Measurements from ENCODE around the gene HNF1A. TPM values are rescaled to one million over a fixed set of nuclear protein-coding genes. Genes with fewer than 3 reads are reported as not detected.

Gene HNF1A
- polyA plus RNA-seq, 3 donors = 0.03 TPM; not detected in 2

- no peak overlapping the region for H3K4me3 ChIP-seq (replicated peaks in 1 of 3; ENCODE audit: low read depth in 2 of 3, low read length in 3 of 3)
- no peak overlapping the region for H3K4me3 Mint-ChIP-seq
- H3K27ac ChIP-seq (ENCODE audit: low read depth in 1 of 2, low read length in 2 of 2) = no peak overlapping the region
- H3K9me3 Mint-ChIP-seq = peaks cover 2 to 13% (median 9%) of the 10 kb centered on the region in 7 donors
- WGBS (ENCODE audit: insufficient coverage) = 87% methylated on average over 4 of the region's 6 CpGs
- H3K27me3 ChIP-seq (ENCODE audit: control insufficient read depth in 2 of 2, insufficient read depth in 2 of 2, low read length in 2 of 2) = no peaks in the 10 kb centered on the region
- no peak overlapping the region for H3K27ac Mint-ChIP-seq
- H3K27me3 Mint-ChIP-seq (ENCODE audit: low read depth in 3 of 3) = peaks cover 0 to 6% (median 0%) of the 10 kb centered on the region in 3 donors
- H3K79me2 ChIP-seq (ENCODE audit: insufficient read depth, low read length) = no peaks in the 10 kb centered on the region
- no peak for TF ChIP-seq CTCF (IDR thresholded peaks at IDR 0.05)
- H3K36me3 ChIP-seq (replicated peaks in 1 of 2; ENCODE audit: control insufficient read depth in 1 of 2, insufficient read depth in 2 of 2, low read length in 2 of 2) = peaks cover 0 to 24% of the 10 kb centered on the region in 2 donors
- intact Hi-C loops (cut with micrococcal nuclease) = no loop called here
- no peak overlapping the region for H2AFZ ChIP-seq (ENCODE audit: insufficient read depth, low read depth, low read length, poor library complexity, severe bottlenecking)
- no peak overlapping the region for H3K4me2 ChIP-seq (replicated peaks; ENCODE audit: extremely low read depth, low read length, poor library complexity, severe bottlenecking)
- H3K9ac ChIP-seq (ENCODE audit: insufficient read depth, low read length, poor library complexity, severe bottlenecking) = no peak overlapping the region
- peaks cover 24 to 27% of the 10 kb centered on the region in 2 donors for H3K4me1 ChIP-seq (ENCODE audit: control insufficient read depth in 1 of 2, insufficient read depth in 2 of 2, low read length in 2 of 2)
- peaks cover 20 to 48% of the 10 kb centered on the region in 2 donors for H3K36me3 Mint-ChIP-seq
- peaks cover 25% of the 10 kb centered on the region for H3K4me1 Mint-ChIP-seq
- no peaks in the 10 kb centered on the region for H4K20me1 ChIP-seq (ENCODE audit: insufficient read depth, low read length)
- H3K9me3 ChIP-seq (replicated peaks in 1 of 2; ENCODE audit: control insufficient read depth in 1 of 2, insufficient read depth in 1 of 2, low read length in 2 of 2) = peaks cover 1 to 4% of the 10 kb centered on the region in 2 donors
- DNase-seq = no peak
Measured at GRCh38 chr12:121021754-121022153, 43.4 kb downstream of the HNF1A start.

- intact Hi-C loops (cut with micrococcal nuclease) = no loop called here
- Histone ChIP-seq H3K79me2 (ENCODE audit: insufficient read depth, low read length) (no peaks in the 10 kb centered on the region), H3K27me3 (ENCODE audit: control insufficient read depth in 2 of 2, insufficient read depth in 2 of 2, low read length in 2 of 2) (no peaks in the 10 kb centered on the region), H3K27ac (ENCODE audit: low read depth in 1 of 2, low read length in 2 of 2) (no peak overlapping the region), H3K9ac (ENCODE audit: insufficient read depth, low read length, poor library complexity, severe bottlenecking) (no peak overlapping the region), H3K9me3 (replicated peaks in 1 of 2; ENCODE audit: control insufficient read depth in 1 of 2, insufficient read depth in 1 of 2, low read length in 2 of 2) (peaks cover 11 to 13% of the 10 kb centered on the region in 2 donors), H3K4me3 (replicated peaks in 1 of 3; ENCODE audit: low read depth in 2 of 3, low read length in 3 of 3) (no peak overlapping the region), H4K20me1 (ENCODE audit: insufficient read depth, low read length) (no peaks in the 10 kb centered on the region), H3K36me3 (replicated peaks in 1 of 2; ENCODE audit: control insufficient read depth in 1 of 2, insufficient read depth in 2 of 2, low read length in 2 of 2) (peaks cover 0 to 34% of the 10 kb centered on the region in 2 donors), H2AFZ (ENCODE audit: insufficient read depth, low read depth, low read length, poor library complexity, severe bottlenecking) (no peak overlapping the region), H3K4me2 (replicated peaks; ENCODE audit: extremely low read depth, low read length, poor library complexity, severe bottlenecking) (no peak overlapping the region), H3K4me1 (ENCODE audit: control insufficient read depth in 1 of 2, insufficient read depth in 2 of 2, low read length in 2 of 2) (peaks cover 27 to 32% of the 10 kb centered on the region in 2 donors)
- no peak overlapping the region for H3K4me3 Mint-ChIP-seq
- no CpG with 5 or more reads among the region's 2 CpGs for WGBS (ENCODE audit: insufficient coverage)
- peaks cover 2 to 21% (median 17%) of the 10 kb centered on the region in 7 donors for H3K9me3 Mint-ChIP-seq
- H3K27me3 Mint-ChIP-seq (ENCODE audit: low read depth in 3 of 3) = peaks cover 0 to 6% (median 0%) of the 10 kb centered on the region in 3 donors
- no peak for TF ChIP-seq CTCF (IDR thresholded peaks at IDR 0.05)
- DNase-seq = no peak
- H3K27ac Mint-ChIP-seq = no peak overlapping the region
- H3K36me3 Mint-ChIP-seq = peaks cover 24 to 56% of the 10 kb centered on the region in 2 donors
- peaks cover 26% of the 10 kb centered on the region for H3K4me1 Mint-ChIP-seq
Measured at GRCh38 chr12:121022713-121023112, 44.4 kb downstream of the HNF1A start.

All from CD14-positive monocyte (primary cell).